CD8-positive, alpha-beta memory T cell (primary cell): ENCODE results near the gene ETS1. TPM values are rescaled to one million over a fixed set of nuclear protein-coding genes. Genes with fewer than 3 reads are reported as not detected.
A peak's percentile ranks its signal among the peaks of the same experiment; 100 is the strongest.

ENCODE experiments used
- CTCF ChIA-PET: fragments of 350-600 bp; sonication (Branson Sonifier 250); formaldehyde crosslinking; loops from one replicate; lab custom pipeline; 2021; ENCODE audit warnings: antibody characterized with exemption; lab: Charles Lee
- POLR2A ChIA-PET: fragments of 350-600 bp; sonication (Branson Sonifier 250); formaldehyde crosslinking; loops from one replicate; lab custom pipeline; 2021; ENCODE audit warnings: antibody characterized with exemption; lab: Charles Lee
- DNase-seq, 5 donors: peaks; one replicate each; pipeline versions ENCODE4 v3.0.0 to v3.0.0-alpha.2; 2020 to 2022; ENCODE audit warnings: mixed read lengths in 1 of 5
- H3K27ac ChIP-seq: one replicate; pipeline ENCODE4 v1.7.0; 2013; ENCODE audit warnings: low read depth, mild to moderate bottlenecking, low read length, moderate library complexity
- H3K27me3 ChIP-seq: 2 replicates; pipeline ENCODE4 v1.7.0; 2013; ENCODE audit warnings: low read length, mild to moderate bottlenecking; ENCODE audit not compliant: insufficient read depth, poor library complexity, severe bottlenecking
- H3K36me3 ChIP-seq: 2 replicates; pipeline ENCODE4 v1.7.0; 2013; ENCODE audit warnings: mild to moderate bottlenecking, low read length, moderate library complexity; ENCODE audit not compliant: insufficient read depth
- H3K4me1 ChIP-seq: 2 replicates; pipeline ENCODE4 v1.7.0; 2013; ENCODE audit warnings: mild to moderate bottlenecking, low read length, moderate library complexity; ENCODE audit not compliant: insufficient read depth
- H3K4me3 ChIP-seq: 2 replicates; pipeline ENCODE4 v1.7.0; 2013; ENCODE audit warnings: mild to moderate bottlenecking, low read length
- H3K9me3 ChIP-seq: 2 replicates; pipeline ENCODE4 v1.7.0; 2013; ENCODE audit warnings: mild to moderate bottlenecking, low read length
- H3K27ac Mint-ChIP-seq, 8 donors: one replicate each; pipeline ENCODE4 v1.8.0; 2020 to 2021; ENCODE audit warnings: mixed read lengths in 8 of 8, mild to moderate bottlenecking in 6 of 8, inconsistent platforms in 3 of 8, moderate library complexity in 3 of 8
- H3K27me3 Mint-ChIP-seq, 2 donors: one replicate each; pipeline ENCODE4 v1.8.0; 2020 to 2021; ENCODE audit warnings: mixed read lengths in 2 of 2, mild to moderate bottlenecking in 1 of 2, moderate library complexity in 1 of 2
- H3K36me3 Mint-ChIP-seq, 3 donors: one replicate each; pipeline ENCODE4 v1.8.0; 2020 to 2021; ENCODE audit warnings: mixed read lengths in 3 of 3, inconsistent platforms in 1 of 3, mild to moderate bottlenecking in 1 of 3
- H3K4me1 Mint-ChIP-seq, 3 donors: one replicate each; pipeline ENCODE4 v1.8.0; 2020 to 2021; ENCODE audit warnings: mixed read lengths in 3 of 3, inconsistent platforms in 1 of 3, mild to moderate bottlenecking in 1 of 3
- H3K4me3 Mint-ChIP-seq, 7 donors: one replicate each; pipeline ENCODE4 v1.8.0; 2020 to 2021; ENCODE audit warnings: mixed read lengths in 7 of 7, mild to moderate bottlenecking in 6 of 7, moderate library complexity in 4 of 7, inconsistent platforms in 2 of 7
- H3K9me3 Mint-ChIP-seq, 5 donors: one replicate each; pipeline ENCODE4 v1.8.0; 2020 to 2022; ENCODE audit warnings: mixed read lengths in 5 of 5, mild to moderate bottlenecking in 3 of 5, moderate library complexity in 2 of 5, inconsistent platforms in 1 of 5
- polyA plus RNA-seq: library from polyadenylated mRNA; unstranded; fragments of 300-500 nt; fragmentation: Illumina TruSeq; gene quantifications from one replicate; pipeline ENCODE4 v1.2.3, GENCODE V29; 2021
- total RNA-seq, 2 experiments: library from RNA; stranded (reverse); gene quantifications; one replicate each; pipeline ENCODE4 v1.2.3, GENCODE V29; 2021

The ETS1 gene
- total and polyA plus RNA-seq, 3 experiments from 2014 or later, result 386 to 411 (median 405) TPM

DNA sequence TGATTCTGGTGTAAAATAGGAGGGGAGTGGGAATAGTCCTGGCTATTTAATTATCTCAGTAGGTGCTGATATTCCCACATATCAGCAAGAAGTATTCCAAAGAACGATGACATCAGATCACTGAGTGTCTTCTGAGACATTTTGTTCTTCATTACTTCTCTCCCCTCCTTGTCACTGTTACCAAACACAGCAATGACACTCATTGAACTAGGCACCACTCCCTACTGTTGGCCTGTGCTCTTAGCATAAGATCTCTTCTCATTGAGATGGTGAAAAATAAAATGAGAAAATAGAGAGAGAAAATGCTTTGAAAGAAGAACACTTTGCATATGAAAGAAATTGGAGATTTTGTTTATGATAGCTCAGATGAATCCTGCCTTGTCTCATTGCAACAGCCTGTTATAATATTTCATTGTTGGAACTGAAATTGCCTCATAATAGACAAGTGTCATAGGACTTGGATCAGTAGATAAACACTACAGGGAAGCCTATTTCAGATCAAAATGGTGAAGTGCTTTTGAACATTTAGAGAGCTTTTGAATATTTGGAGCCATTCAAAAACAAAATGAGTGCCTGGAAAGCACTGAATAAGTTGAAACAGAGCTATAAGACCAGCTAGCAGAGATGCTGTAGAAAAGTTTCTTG lies 11.3 kb upstream of the ETS1 start:
- DNase-seq, result no peak

DNA sequence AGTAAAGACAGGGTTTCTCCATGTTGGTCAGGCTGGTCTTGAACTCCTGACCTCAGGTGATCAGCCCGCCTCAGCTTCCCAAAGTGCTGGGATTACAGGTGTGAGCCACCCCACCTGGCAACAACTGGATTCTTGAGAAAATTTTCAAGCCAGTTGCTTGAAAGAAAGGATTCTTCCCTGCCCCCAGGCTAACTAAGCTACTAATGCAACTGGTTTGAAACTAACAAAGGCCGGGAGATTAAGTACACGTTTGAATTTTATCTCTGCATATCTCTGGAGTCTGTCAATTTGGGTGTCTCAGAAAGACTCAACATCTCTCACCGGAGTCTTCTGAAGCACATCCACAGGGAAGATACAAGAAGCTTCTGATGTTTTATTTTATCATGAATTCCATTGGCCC lies 10.7 kb upstream of the ETS1 start:
- Histone ChIP-seq H3K27ac (no peak overlapping the region), H3K36me3 (no peaks in the 10 kb centered on the region), H3K4me1 (peaks cover 10% of the 10 kb centered on the region), H3K4me3 (no peak overlapping the region), H3K9me3 (no peaks in the 10 kb centered on the region), H3K27me3 (no peaks in the 10 kb centered on the region)
- Mint-ChIP-seq H3K36me3 (no peaks in the 10 kb centered on the region), H3K4me3 (no peak overlapping the region), H3K9me3 (no peaks in the 10 kb centered on the region), H3K27me3 (peaks cover 4 to 5% of the 10 kb centered on the region in 2 donors), H3K4me1 (peaks cover 0 to 12% (median 2%) of the 10 kb centered on the region in 3 donors), H3K27ac (no peak overlapping the region)
- ChIA-PET CTCF (interaction anchor here (1.2 kb wide), 1 partner anchor 16 kb away, joined by 3 read pairs; no protein-coding TSS in a partner anchor), POLR2A (interaction anchor here (0.6 kb wide), 1 partner anchor 72 kb away, joined by 5 read pairs; no protein-coding TSS in a partner anchor)
- no peak for DNase-seq

More for the DNA sequence above, 11.3 kb upstream of the ETS1 start:
- Mint-ChIP-seq H3K4me3 (no peak overlapping the region), H3K36me3 (no peaks in the 10 kb centered on the region), H3K27me3 (peaks cover 4 to 5% of the 10 kb centered on the region in 2 donors), H3K9me3 (no peaks in the 10 kb centered on the region), H3K4me1 (peaks cover 0 to 15% (median 6%) of the 10 kb centered on the region in 3 donors), H3K27ac (no peak overlapping the region)
- Histone ChIP-seq H3K27me3 (no peaks in the 10 kb centered on the region), H3K36me3 (no peaks in the 10 kb centered on the region), H3K4me1 (peaks cover 15% of the 10 kb centered on the region), H3K9me3 (no peaks in the 10 kb centered on the region), H3K4me3 (no peak overlapping the region), H3K27ac (no peak overlapping the region)
- POLR2A ChIA-PET, result interaction anchor here (0.6 kb wide), 1 partner anchor 73 kb away, joined by 5 read pairs; no protein-coding TSS in a partner anchor
- CTCF ChIA-PET, result interaction anchor here (1.2 to 1.6 kb wide), 5 partner anchors 10 to 233 kb away, joined by 3 to 4 read pairs (median 3); no protein-coding TSS in a partner anchor

DNA sequence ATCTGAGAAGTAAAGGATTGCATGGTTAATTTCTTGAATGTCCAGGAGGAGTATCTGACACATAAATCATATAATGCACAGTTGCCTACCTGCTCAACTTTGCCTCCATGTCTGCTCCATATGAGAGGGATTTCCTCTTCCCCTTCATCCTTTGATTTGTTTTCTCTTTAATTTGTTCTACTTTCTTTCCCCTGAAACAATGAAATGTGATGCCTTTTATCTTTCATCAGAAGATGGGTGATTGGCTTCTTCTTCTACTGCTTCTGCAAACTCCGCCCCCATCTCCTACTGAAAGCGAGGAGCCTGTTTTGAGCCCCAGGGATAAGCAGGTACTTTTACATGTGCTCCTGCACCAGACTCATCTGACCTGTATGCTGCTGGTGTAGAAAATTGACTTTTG lies 9.9 kb upstream of the ETS1 start:
- POLR2A ChIA-PET, result no interaction called here
- Histone ChIP-seq H3K4me1 (peaks cover 4% of the 10 kb centered on the region), H3K27me3 (no peaks in the 10 kb centered on the region), H3K36me3 (no peaks in the 10 kb centered on the region), H3K4me3 (no peak overlapping the region), H3K27ac (no peak overlapping the region), H3K9me3 (no peaks in the 10 kb centered on the region)
- no peaks in the 10 kb centered on the region for H3K36me3 Mint-ChIP-seq
- peaks cover 0 to 8% (median 0%) of the 10 kb centered on the region in 3 donors for H3K4me1 Mint-ChIP-seq
- no peaks in the 10 kb centered on the region for H3K9me3 Mint-ChIP-seq
- CTCF ChIA-PET, result interaction anchor here (1.2 kb wide), 1 partner anchor 15 kb away, joined by 3 read pairs; no protein-coding TSS in a partner anchor
- H3K27me3 Mint-ChIP-seq, result peaks cover 4 to 5% of the 10 kb centered on the region in 2 donors
- no peak overlapping the region for H3K4me3 Mint-ChIP-seq
- H3K27ac Mint-ChIP-seq, result peak overlapping the region in 1 of 8 donors; percentile 47
- DNase-seq, result no peak

GRCh38 chr11:128596250-128596649 lies 8.9 kb upstream of the ETS1 start:
- POLR2A ChIA-PET, result no interaction called here
- H3K27ac ChIP-seq, result no peak overlapping the region
- DNase-seq, result no peak
- no peak overlapping the region for H3K4me3 ChIP-seq
- Mint-ChIP-seq H3K4me1 (peaks cover 0 to 8% (median 0%) of the 10 kb centered on the region in 3 donors), H3K27me3 (peaks cover 4 to 5% of the 10 kb centered on the region in 2 donors), H3K36me3 (no peaks in the 10 kb centered on the region), H3K27ac (no peak overlapping the region), H3K9me3 (no peaks in the 10 kb centered on the region), H3K4me3 (no peak overlapping the region)
- CTCF ChIA-PET, result no interaction called here
- no peaks in the 10 kb centered on the region for H3K27me3 ChIP-seq
- H3K4me1 ChIP-seq, result peaks cover 4% of the 10 kb centered on the region
- H3K9me3 ChIP-seq, result no peaks in the 10 kb centered on the region
- no peaks in the 10 kb centered on the region for H3K36me3 ChIP-seq

DNA sequence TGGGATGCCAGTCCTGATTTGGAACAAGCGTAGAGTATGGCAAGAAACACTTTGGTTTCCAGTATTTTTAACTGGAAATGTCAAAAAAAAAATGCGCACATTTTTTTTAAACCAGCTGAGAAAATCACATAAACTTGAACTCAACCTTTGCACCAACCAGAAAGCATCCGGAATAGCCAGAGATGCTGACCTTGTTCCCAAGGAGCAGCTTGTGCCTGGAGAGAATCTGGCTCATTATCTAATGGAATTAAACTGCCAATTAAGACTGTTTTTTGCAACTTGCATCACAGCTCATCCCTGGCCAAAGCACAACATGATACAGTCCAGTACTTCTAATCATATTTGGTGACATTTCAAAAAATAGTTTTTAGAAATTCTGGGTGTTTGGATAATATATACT lies 8.4 kb upstream of the ETS1 start:
- Histone ChIP-seq H3K9me3 (no peaks in the 10 kb centered on the region), H3K36me3 (no peaks in the 10 kb centered on the region), H3K27me3 (no peaks in the 10 kb centered on the region), H3K27ac (no peak overlapping the region), H3K4me3 (no peak overlapping the region), H3K4me1 (peaks cover 4% of the 10 kb centered on the region)
- ChIA-PET POLR2A (no interaction called here), CTCF (no interaction called here)
- DNase-seq, result no peak
- no peaks in the 10 kb centered on the region for H3K9me3 Mint-ChIP-seq
- H3K4me1 Mint-ChIP-seq, result peaks cover 0 to 8% (median 0%) of the 10 kb centered on the region in 3 donors
- peaks cover 4 to 5% of the 10 kb centered on the region in 2 donors for H3K27me3 Mint-ChIP-seq
- no peaks in the 10 kb centered on the region for H3K36me3 Mint-ChIP-seq
- no peak overlapping the region for H3K4me3 Mint-ChIP-seq
- H3K27ac Mint-ChIP-seq, result no peak overlapping the region

- DNase-seq, result no peak
- CTCF ChIA-PET, result no interaction called here
- H3K4me1 ChIP-seq, result peaks cover 4% of the 10 kb centered on the region
- POLR2A ChIA-PET, result no interaction called here
- no peaks in the 10 kb centered on the region for H3K36me3 ChIP-seq
- Mint-ChIP-seq H3K27me3 (peaks cover 4% of the 10 kb centered on the region in 2 donors), H3K36me3 (no peaks in the 10 kb centered on the region), H3K4me1 (peaks cover 0 to 8% (median 0%) of the 10 kb centered on the region in 3 donors), H3K9me3 (no peaks in the 10 kb centered on the region), H3K27ac (no peak overlapping the region), H3K4me3 (no peak overlapping the region)
- H3K9me3 ChIP-seq, result no peaks in the 10 kb centered on the region
- H3K27me3 ChIP-seq, result no peaks in the 10 kb centered on the region
- no peak overlapping the region for H3K4me3 ChIP-seq
- no peak overlapping the region for H3K27ac ChIP-seq
These were observed 7.9 kb upstream of the ETS1 start for GRCh38 chr11:128595221-128595620.

GRCh38 chr11:128594226-128594625 lies 6.9 kb upstream of the ETS1 start:
- H3K27me3 Mint-ChIP-seq, result peaks cover 4% of the 10 kb centered on the region in 2 donors
- no peak overlapping the region for H3K4me3 Mint-ChIP-seq
- H3K4me1 Mint-ChIP-seq, result peaks cover 0 to 8% (median 0%) of the 10 kb centered on the region in 3 donors
- Histone ChIP-seq H3K4me1 (peaks cover 4% of the 10 kb centered on the region), H3K9me3 (no peaks in the 10 kb centered on the region), H3K36me3 (no peaks in the 10 kb centered on the region), H3K27me3 (no peaks in the 10 kb centered on the region), H3K27ac (no peak overlapping the region), H3K4me3 (no peak overlapping the region)
- ChIA-PET CTCF (no interaction called here), POLR2A (interaction anchor here (0.6 kb wide), 2 partner anchors 330 to 598 kb away, joined by 5 to 7 read pairs; no protein-coding TSS in a partner anchor)
- peaks cover 0 to 3% (median 0%) of the 10 kb centered on the region in 3 donors for H3K36me3 Mint-ChIP-seq
- H3K9me3 Mint-ChIP-seq, result no peaks in the 10 kb centered on the region
- no peak for DNase-seq
- H3K27ac Mint-ChIP-seq, result peak overlapping the region in 1 of 8 donors; percentile 34

DNA sequence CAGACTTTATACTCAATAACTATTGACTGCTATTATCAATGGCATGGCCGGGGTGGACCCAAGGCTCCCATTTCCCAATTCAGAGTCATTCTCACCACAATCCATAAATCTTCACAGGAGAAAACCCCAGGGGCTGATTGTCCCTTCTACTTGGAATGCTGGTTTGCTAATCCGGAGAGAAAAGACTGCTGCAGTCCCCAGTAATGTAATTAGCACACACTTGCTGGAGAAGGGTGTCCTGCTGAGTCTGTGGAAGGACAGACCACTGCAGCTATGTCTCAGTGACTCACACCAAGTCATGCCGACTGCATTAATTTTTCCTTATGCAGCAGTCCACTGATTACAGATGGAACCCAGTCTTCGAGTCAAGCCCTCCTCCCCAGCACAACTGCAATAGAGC lies 5.9 kb upstream of the ETS1 start:
- peaks cover 4% of the 10 kb centered on the region for H3K4me1 ChIP-seq
- H3K36me3 ChIP-seq, result no peaks in the 10 kb centered on the region
- H3K9me3 ChIP-seq, result no peaks in the 10 kb centered on the region
- H3K4me1 Mint-ChIP-seq, result peaks cover 0 to 2% (median 0%) of the 10 kb centered on the region in 3 donors
- H3K27me3 ChIP-seq, result no peaks in the 10 kb centered on the region
- DNase-seq, result no peak
- no peak overlapping the region for H3K4me3 Mint-ChIP-seq
- CTCF ChIA-PET, result no interaction called here
- no peak overlapping the region for H3K27ac ChIP-seq
- H3K9me3 Mint-ChIP-seq, result no peaks in the 10 kb centered on the region
- POLR2A ChIA-PET, result no interaction called here
- H3K27ac Mint-ChIP-seq, result peak overlapping the region in 2 of 8 donors; percentile 39 to 81
- no peak overlapping the region for H3K4me3 ChIP-seq
- peaks cover 3 to 4% of the 10 kb centered on the region in 2 donors for H3K27me3 Mint-ChIP-seq
- peaks cover 0 to 3% (median 0%) of the 10 kb centered on the region in 3 donors for H3K36me3 Mint-ChIP-seq
